ENCODE measurements around the gene MMP25.
A peak's percentile ranks its signal among the peaks of the same experiment; 100 is the strongest.

DNA sequence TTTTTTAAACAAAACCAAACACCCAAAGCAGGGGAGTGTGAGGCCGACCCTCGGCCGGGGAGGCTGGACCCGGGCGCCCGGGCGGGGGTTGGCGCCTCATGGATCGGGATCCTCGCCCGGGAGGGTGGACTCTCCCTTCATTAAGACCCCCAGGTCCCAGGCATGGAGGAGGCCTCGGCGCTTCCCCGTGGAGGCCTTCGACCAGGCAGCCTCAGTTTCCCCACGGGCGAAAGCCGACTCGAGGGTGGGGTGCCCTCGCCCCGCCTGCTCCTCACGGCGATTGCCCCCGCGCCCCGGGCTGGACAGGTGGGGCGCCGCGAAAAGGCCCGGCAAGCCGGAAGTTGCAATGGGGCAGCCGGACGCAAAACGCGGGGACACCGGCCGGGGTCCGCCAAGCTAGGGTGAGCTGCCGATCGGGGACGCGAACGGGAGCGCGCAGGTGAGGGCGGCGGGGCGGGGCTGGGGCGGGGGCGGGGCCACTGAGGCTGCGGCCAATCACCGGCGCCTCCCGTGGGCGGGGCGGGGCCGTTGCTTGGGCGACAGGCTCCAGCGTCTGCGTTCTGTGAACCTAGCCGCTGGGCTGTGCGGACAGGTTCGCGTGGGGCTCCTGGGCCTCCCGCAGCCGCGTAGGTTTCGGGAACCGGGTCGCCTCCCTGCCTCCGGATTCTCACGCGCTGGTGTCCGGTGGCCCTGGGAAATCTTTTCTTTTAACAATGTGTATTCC is 60.0 kb downstream of the MMP25 start:
- TF ChIP-seq TAF1 (IDR thresholded peaks at IDR 0.05; ENCODE audit: low read depth) = peak; percentile 96
- no peak for TF ChIP-seq CEBPB (IDR thresholded peaks at IDR 0.05)
- no peak for TF ChIP-seq CREB1 (IDR thresholded peaks at IDR 0.05; ENCODE audit: low read depth)
- TF ChIP-seq, protein P1, sequence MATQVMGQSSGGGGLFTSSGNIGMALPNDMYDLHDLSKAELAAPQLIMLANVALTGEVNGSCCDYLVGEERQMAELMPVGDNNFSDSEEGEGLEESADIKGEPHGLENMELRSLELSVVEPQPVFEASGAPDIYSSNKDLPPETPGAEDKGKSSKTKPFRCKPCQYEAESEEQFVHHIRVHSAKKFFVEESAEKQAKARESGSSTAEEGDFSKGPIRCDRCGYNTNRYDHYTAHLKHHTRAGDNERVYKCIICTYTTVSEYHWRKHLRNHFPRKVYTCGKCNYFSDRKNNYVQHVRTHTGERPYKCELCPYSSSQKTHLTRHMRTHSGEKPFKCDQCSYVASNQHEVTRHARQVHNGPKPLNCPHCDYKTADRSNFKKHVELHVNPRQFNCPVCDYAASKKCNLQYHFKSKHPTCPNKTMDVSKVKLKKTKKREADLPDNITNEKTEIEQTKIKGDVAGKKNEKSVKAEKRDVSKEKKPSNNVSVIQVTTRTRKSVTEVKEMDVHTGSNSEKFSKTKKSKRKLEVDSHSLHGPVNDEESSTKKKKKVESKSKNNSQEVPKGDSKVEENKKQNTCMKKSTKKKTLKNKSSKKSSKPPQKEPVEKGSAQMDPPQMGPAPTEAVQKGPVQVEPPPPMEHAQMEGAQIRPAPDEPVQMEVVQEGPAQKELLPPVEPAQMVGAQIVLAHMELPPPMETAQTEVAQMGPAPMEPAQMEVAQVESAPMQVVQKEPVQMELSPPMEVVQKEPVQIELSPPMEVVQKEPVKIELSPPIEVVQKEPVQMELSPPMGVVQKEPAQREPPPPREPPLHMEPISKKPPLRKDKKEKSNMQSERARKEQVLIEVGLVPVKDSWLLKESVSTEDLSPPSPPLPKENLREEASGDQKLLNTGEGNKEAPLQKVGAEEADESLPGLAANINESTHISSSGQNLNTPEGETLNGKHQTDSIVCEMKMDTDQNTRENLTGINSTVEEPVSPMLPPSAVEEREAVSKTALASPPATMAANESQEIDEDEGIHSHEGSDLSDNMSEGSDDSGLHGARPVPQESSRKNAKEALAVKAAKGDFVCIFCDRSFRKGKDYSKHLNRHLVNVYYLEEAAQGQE (IDR thresholded peaks at IDR 0.05; ENCODE audit: low read depth) = no peak
- peak; percentile 41 for TF ChIP-seq USF1 (IDR thresholded peaks at IDR 0.05)
- no peak for TF ChIP-seq RAD21 (IDR thresholded peaks at IDR 0.05; ENCODE audit: low read depth)
- TF ChIP-seq YY1 (IDR thresholded peaks at IDR 0.05; ENCODE audit: low read depth) = no peak
- TF ChIP-seq, protein P2, sequence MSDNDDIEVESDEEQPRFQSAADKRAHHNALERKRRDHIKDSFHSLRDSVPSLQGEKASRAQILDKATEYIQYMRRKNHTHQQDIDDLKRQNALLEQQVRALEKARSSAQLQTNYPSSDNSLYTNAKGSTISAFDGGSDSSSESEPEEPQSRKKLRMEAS (IDR thresholded peaks at IDR 0.05) = peak; percentile 66
